Measurements from ENCODE around the gene ACTG2. TPM values are rescaled to one million over a fixed set of nuclear protein-coding genes. Genes with fewer than 3 reads are reported as not detected.

The ACTG2 gene
- total RNA-seq, 1 experiment from 2014 or later = 1.5 TPM

- Mint-ChIP-seq H3K36me3 (ENCODE audit: insufficient read depth in 1 of 3, low read depth in 3 of 3) (peaks cover 11 to 27% (median 27%) of the 10 kb centered on the region in 3 experiments; a peak in 6 of 7 replicates), H3K27me3 (ENCODE audit: low read depth) (no peaks in the 10 kb centered on the region), H3K9me3 (no peaks in the 10 kb centered on the region), H3K27ac (no peak overlapping the region), H3K4me3 (no peak overlapping the region), H3K4me1 (no peaks in the 10 kb centered on the region)
- Histone ChIP-seq H3K4me2 (ENCODE audit: insufficient read depth, insufficient read length, low read length) (no peak overlapping the region), H3K79me1 (ENCODE audit: insufficient read depth, low read depth, low read length, poor library complexity, severe bottlenecking) (no peaks in the 10 kb centered on the region), H3K9ac (ENCODE audit: extremely low read depth, insufficient read length, low read length) (no peak overlapping the region), H4K5ac (ENCODE audit: insufficient read length, low read depth, low read length) (no peak overlapping the region), H3K4me1 (ENCODE audit: insufficient read depth, low read length) (no peaks in the 10 kb centered on the region), H3K23ac (ENCODE audit: insufficient read length, low read depth, low read length) (no peak overlapping the region), H3K56ac (ENCODE audit: insufficient read length, low read depth, low read length) (no peak overlapping the region), H2BK120ac (ENCODE audit: low read depth, low read length, poor library complexity, severe bottlenecking) (no peak overlapping the region), H3K27ac (ENCODE audit: insufficient read length, low read depth, low read length) (no peak overlapping the region), H3K4ac (ENCODE audit: low read depth, low read length) (no peak overlapping the region), H4K20me1 (ENCODE audit: control insufficient read depth, insufficient read depth, insufficient read length) (no peaks in the 10 kb centered on the region), H2BK5ac (ENCODE audit: insufficient read length, low read length) (no peak overlapping the region), H3K23me2 (ENCODE audit: insufficient read length, low read depth, low read length, poor library complexity, severe bottlenecking) (no peaks in the 10 kb centered on the region), H3K27me3 (ENCODE audit: insufficient read depth, low read length) (no peaks in the 10 kb centered on the region), H3K18ac (ENCODE audit: insufficient read length, low read depth, low read length) (no peak overlapping the region), H2BK15ac (ENCODE audit: low read depth, low read length) (no peak overlapping the region), H2AK5ac (ENCODE audit: insufficient read length, low read length) (no peak overlapping the region), H3K79me2 (ENCODE audit: insufficient read depth, low read length) (no peaks in the 10 kb centered on the region), H2AFZ (ENCODE audit: low read length) (no peak overlapping the region), H4K8ac (replicated peaks; ENCODE audit: insufficient read length, low read depth, low read length) (no peak overlapping the region), H3K14ac (ENCODE audit: insufficient read depth, low read length) (no peak overlapping the region), H3T11ph (ENCODE audit: low read length) (no peak overlapping the region), H2BK20ac (ENCODE audit: low read depth, low read length, poor library complexity, severe bottlenecking) (no peak overlapping the region), H4K91ac (ENCODE audit: insufficient read length, low read depth, low read length) (no peak overlapping the region), H2BK12ac (ENCODE audit: insufficient read length, low read depth, low read length) (no peak overlapping the region), H3K9me3 (ENCODE audit: control insufficient read depth, low read depth, low read length) (no peaks in the 10 kb centered on the region)
- TF ChIP-seq, protein P1, sequence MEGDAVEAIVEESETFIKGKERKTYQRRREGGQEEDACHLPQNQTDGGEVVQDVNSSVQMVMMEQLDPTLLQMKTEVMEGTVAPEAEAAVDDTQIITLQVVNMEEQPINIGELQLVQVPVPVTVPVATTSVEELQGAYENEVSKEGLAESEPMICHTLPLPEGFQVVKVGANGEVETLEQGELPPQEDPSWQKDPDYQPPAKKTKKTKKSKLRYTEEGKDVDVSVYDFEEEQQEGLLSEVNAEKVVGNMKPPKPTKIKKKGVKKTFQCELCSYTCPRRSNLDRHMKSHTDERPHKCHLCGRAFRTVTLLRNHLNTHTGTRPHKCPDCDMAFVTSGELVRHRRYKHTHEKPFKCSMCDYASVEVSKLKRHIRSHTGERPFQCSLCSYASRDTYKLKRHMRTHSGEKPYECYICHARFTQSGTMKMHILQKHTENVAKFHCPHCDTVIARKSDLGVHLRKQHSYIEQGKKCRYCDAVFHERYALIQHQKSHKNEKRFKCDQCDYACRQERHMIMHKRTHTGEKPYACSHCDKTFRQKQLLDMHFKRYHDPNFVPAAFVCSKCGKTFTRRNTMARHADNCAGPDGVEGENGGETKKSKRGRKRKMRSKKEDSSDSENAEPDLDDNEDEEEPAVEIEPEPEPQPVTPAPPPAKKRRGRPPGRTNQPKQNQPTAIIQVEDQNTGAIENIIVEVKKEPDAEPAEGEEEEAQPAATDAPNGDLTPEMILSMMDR (conservative IDR thresholded peaks at IDR 0.05) = no peak
- DNase-seq = peak; percentile 38
- no CpG with 5 or more reads among the region's 9 CpGs for WGBS (ENCODE audit: extremely low coverage, insufficient read length, low lambda C conversion rate)
These were observed 24.4 kb upstream of the ACTG2 start for GRCh38 chr2:73868204-73868978.

Measured in H9 (cell line).